ENCODE results near the gene GFPT2. TPM values are rescaled to one million over a fixed set of nuclear protein-coding genes. Genes with fewer than 3 reads are reported as not detected.

GFPT2 gene
- total RNA-seq, 1 donor from 2014 or later = 1.7 TPM

GRCh38 chr5:180350296-180350695, 2.8 kb downstream of the GFPT2 start:
- Mint-ChIP-seq H3K4me1 (ENCODE audit: low read depth) (peaks cover 7% of the 10 kb centered on the region), H3K4me3 (ENCODE audit: low read depth) (no peak overlapping the region), H3K27me3 (peaks cover 67% of the 10 kb centered on the region), H3K27ac (no peak overlapping the region), H3K36me3 (ENCODE audit: insufficient read depth) (no peaks in the 10 kb centered on the region), H3K9me3 (ENCODE audit: low read depth) (no peaks in the 10 kb centered on the region)
- no peak for TF ChIP-seq CTCF (IDR thresholded peaks at IDR 0.05; ENCODE audit: unreplicated experiment)
- no peak for DNase-seq (ENCODE audit: low spot score, unreplicated experiment)

- no peak overlapping the region for H3K4me3 Mint-ChIP-seq (ENCODE audit: low read depth)
- no peak for DNase-seq (ENCODE audit: low spot score, unreplicated experiment)
- peaks cover 59% of the 10 kb centered on the region for H3K27me3 Mint-ChIP-seq
- H3K27ac Mint-ChIP-seq = no peak overlapping the region
- no peak for TF ChIP-seq CTCF (IDR thresholded peaks at IDR 0.05; ENCODE audit: unreplicated experiment)
- H3K36me3 Mint-ChIP-seq (ENCODE audit: insufficient read depth) = no peaks in the 10 kb centered on the region
- no peaks in the 10 kb centered on the region for H3K9me3 Mint-ChIP-seq (ENCODE audit: low read depth)
- H3K4me1 Mint-ChIP-seq (ENCODE audit: low read depth) = peaks cover 6% of the 10 kb centered on the region
These were observed 3.7 kb downstream of the GFPT2 start for GRCh38 chr5:180349391-180349790.

GRCh38 chr5:180348336-180348735, 4.8 kb downstream of the GFPT2 start:
- no peak for DNase-seq (ENCODE audit: low spot score, unreplicated experiment)
- H3K27me3 Mint-ChIP-seq = peaks cover 63% of the 10 kb centered on the region
- no peak for TF ChIP-seq CTCF (IDR thresholded peaks at IDR 0.05; ENCODE audit: unreplicated experiment)
- H3K4me1 Mint-ChIP-seq (ENCODE audit: low read depth) = peaks cover 2% of the 10 kb centered on the region
- H3K4me3 Mint-ChIP-seq (ENCODE audit: low read depth) = no peak overlapping the region
- H3K27ac Mint-ChIP-seq = no peak overlapping the region
- H3K36me3 Mint-ChIP-seq (ENCODE audit: insufficient read depth) = no peaks in the 10 kb centered on the region
- H3K9me3 Mint-ChIP-seq (ENCODE audit: low read depth) = no peaks in the 10 kb centered on the region

GRCh38 chr5:180347702-180348101, 5.4 kb downstream of the GFPT2 start:
- Mint-ChIP-seq H3K36me3 (ENCODE audit: insufficient read depth) (no peaks in the 10 kb centered on the region), H3K4me1 (ENCODE audit: low read depth) (peaks cover 2% of the 10 kb centered on the region), H3K27me3 (peaks cover 70% of the 10 kb centered on the region), H3K9me3 (ENCODE audit: low read depth) (no peaks in the 10 kb centered on the region), H3K27ac (no peak overlapping the region), H3K4me3 (ENCODE audit: low read depth) (no peak overlapping the region)
- DNase-seq (ENCODE audit: low spot score, unreplicated experiment) = no peak
- no peak for TF ChIP-seq CTCF (IDR thresholded peaks at IDR 0.05; ENCODE audit: unreplicated experiment)

- no peak overlapping the region for H3K4me3 Mint-ChIP-seq (ENCODE audit: low read depth)
- no peaks in the 10 kb centered on the region for H3K36me3 Mint-ChIP-seq (ENCODE audit: insufficient read depth)
- TF ChIP-seq CTCF (IDR thresholded peaks at IDR 0.05; ENCODE audit: unreplicated experiment) = no peak
- H3K9me3 Mint-ChIP-seq (ENCODE audit: low read depth) = no peaks in the 10 kb centered on the region
- no peak for DNase-seq (ENCODE audit: low spot score, unreplicated experiment)
- H3K27ac Mint-ChIP-seq = no peak overlapping the region
- H3K4me1 Mint-ChIP-seq (ENCODE audit: low read depth) = no peaks in the 10 kb centered on the region
- H3K27me3 Mint-ChIP-seq = peaks cover 66% of the 10 kb centered on the region
These were observed 6.8 kb downstream of the GFPT2 start for GRCh38 chr5:180346358-180346757.
